Endothelial cell of coronary artery (primary cell): ENCODE measurements around the gene NIN. TPM values are rescaled to one million over a fixed set of nuclear protein-coding genes. Genes with fewer than 3 reads are reported as not detected.

Experiments
- total RNA-seq: library from RNA; depleted of rRNA; stranded (reverse); fragments of >200 nt; gene quantifications from 2 replicates; pipeline ENCODE4 v1.2.3, GENCODE V29; 2014

NIN gene, protein sequence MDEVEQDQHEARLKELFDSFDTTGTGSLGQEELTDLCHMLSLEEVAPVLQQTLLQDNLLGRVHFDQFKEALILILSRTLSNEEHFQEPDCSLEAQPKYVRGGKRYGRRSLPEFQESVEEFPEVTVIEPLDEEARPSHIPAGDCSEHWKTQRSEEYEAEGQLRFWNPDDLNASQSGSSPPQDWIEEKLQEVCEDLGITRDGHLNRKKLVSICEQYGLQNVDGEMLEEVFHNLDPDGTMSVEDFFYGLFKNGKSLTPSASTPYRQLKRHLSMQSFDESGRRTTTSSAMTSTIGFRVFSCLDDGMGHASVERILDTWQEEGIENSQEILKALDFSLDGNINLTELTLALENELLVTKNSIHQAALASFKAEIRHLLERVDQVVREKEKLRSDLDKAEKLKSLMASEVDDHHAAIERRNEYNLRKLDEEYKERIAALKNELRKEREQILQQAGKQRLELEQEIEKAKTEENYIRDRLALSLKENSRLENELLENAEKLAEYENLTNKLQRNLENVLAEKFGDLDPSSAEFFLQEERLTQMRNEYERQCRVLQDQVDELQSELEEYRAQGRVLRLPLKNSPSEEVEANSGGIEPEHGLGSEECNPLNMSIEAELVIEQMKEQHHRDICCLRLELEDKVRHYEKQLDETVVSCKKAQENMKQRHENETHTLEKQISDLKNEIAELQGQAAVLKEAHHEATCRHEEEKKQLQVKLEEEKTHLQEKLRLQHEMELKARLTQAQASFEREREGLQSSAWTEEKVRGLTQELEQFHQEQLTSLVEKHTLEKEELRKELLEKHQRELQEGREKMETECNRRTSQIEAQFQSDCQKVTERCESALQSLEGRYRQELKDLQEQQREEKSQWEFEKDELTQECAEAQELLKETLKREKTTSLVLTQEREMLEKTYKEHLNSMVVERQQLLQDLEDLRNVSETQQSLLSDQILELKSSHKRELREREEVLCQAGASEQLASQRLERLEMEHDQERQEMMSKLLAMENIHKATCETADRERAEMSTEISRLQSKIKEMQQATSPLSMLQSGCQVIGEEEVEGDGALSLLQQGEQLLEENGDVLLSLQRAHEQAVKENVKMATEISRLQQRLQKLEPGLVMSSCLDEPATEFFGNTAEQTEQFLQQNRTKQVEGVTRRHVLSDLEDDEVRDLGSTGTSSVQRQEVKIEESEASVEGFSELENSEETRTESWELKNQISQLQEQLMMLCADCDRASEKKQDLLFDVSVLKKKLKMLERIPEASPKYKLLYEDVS (N-terminal part only)
- total RNA-seq = 34.1 and 41.3 TPM in 2 replicates

DNA sequence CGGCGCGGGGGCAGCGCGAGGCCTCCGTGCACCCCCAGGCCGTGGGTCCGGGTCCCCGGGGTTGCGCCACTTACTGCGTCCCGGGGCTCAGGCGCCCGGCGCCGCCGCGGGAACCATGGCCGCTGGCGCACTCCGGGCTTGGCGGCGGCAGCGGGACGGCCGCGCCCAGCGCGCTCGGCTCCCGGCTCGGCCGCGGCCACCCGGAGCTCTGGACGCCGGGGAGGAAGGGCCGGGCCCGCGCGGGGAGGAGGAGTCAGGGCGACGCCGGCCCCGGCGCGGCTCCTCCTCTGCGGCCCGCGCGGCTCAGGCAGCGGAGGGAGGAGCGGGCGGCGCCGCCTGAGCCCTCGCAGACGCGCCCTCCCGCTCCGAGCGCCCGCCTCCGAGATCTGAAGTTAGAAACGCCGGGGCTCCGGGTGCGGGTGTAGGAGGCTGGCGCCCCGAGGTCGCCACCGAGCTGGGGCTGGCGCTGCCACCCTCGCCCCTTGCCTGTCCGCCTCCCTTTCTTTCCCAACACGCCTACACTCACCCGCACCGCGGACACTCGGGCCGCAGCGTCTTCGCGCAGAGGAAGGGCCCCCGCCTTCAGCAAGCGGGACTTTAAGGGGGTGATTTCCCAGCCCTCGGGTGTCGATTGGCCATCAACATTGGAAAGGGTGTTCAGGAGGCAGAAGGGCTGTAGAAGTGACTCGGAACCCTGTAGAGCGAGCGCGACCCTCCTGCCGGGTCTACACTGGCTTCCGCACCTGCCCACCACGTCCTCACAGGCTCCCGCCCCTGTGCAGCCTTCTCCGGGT lies at the start of gene NIN:
TSS of gene NIN (minus strand) at position 231 of the 794 bp plus-strand sequence. CDS start 9,106 bp downstream, outside the sequence.

DNA sequence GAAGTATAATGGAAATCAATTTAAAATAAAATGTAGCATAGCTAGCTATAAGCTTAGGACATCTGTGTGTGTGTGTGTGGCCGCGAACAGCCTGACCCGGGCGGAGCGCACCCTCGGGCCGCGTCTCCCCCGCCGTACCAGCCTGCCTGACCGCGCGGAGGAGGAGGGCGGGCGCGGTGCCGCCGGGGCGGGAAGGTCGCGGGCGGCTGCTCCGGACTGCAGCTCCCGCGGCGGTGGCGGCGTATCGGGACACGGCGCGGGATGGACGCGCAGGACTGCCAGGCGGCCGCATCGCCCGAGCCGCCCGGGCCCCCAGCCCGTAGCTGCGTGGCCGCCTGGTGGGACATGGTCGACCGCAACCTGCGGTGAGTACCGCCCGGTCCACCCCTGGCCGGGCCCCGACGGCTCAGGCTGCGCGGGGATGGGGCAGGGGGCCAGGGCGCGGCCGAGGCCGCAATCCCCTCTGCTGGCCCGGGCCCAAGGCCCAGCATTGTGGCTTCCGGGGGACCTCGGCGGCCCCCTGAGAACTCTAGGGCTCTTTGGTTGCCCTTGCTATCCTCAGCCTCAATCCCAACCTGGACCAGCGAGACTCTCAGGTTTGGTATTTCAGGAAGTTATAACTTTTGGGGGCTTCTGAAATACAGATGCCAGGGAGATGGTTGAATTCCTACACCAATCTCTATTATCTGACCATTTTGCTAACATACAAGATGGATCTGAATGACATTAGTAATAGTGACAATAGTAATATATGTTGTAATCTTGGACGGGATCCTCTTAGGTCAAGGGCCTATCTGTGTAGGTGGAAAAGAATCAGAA lies 41.2 kb upstream of the NIN start, which contains the start of gene ABHD12B:
TSS of gene ABHD12B (plus strand) at position 140 of the 819 bp plus-strand sequence. CDS start at position 262, 122 bp downstream.

Other genes starting within 250 kb of the NIN start
- gene SAV1, start 162.9 kb downstream of the NIN start, total RNA-seq = 16.3 and 16.8 TPM in 2 replicates
- not detected in 2 replicates for gene ABHD12B, start 40.9 kb upstream of the NIN start, total RNA-seq
- 63.3 and 79.6 TPM in 2 replicates for gene PYGL, start 113.3 kb upstream of the NIN start, total RNA-seq